H1 (cell line): Measurements from ENCODE around the gene LCNL1. TPM values are rescaled to one million over a fixed set of nuclear protein-coding genes. Genes with fewer than 3 reads are reported as not detected.

Experiments used
- CTCF ChIA-PET: fragments of 300-600 bp; sonication (Branson Sonifier 250); formaldehyde crosslinking; loops from one replicate; lab custom pipeline; 2021; ENCODE audit not compliant: partially characterized antibody; lab: Charles Lee
- POLR2A ChIA-PET: fragments of 300-600 bp; sonication (Branson Sonifier 250); formaldehyde crosslinking; loops from one replicate; lab custom pipeline; 2021; ENCODE audit warnings: inconsistent platforms; ENCODE audit not compliant: partially characterized antibody; lab: Charles Lee
- DNase-seq, 2 experiments: peaks; one replicate each; pipeline versions ENCODE4 v3.0.0 to v3.0.0-alpha.2; 2010 to 2022; ENCODE audit warnings: low spot score in 2 of 2, low read depth in 1 of 2, mixed read lengths in 1 of 2
- FAIRE-seq: peaks from 2 replicates; lab custom pipeline; 2011; peaks lifted over from hg19 to GRCh38; lab: Jason Lieb, UNC
- H2AFZ ChIP-seq: 2 replicates; pipeline ENCODE4 v1.8.1; 2012; ENCODE audit warnings: low read length, inconsistent platforms
- H2AK5ac ChIP-seq: 2 replicates; pipeline ENCODE4 v1.6.1; 2013; ENCODE audit warnings: low read depth, low read length
- H2BK120ac ChIP-seq: replicated peaks from 2 replicates; pipeline ENCODE3; 2013; ENCODE audit warnings: low read depth, low read length, inconsistent platforms
- H2BK12ac ChIP-seq: 2 replicates; pipeline ENCODE4 v1.6.1; 2013; ENCODE audit warnings: low read depth, low read length
- H2BK15ac ChIP-seq: 2 replicates; pipeline ENCODE4 v1.6.1; 2013; ENCODE audit warnings: low read length
- H2BK20ac ChIP-seq: 2 replicates; pipeline ENCODE4 v1.6.1; 2013; ENCODE audit warnings: low read length
- H2BK5ac ChIP-seq: 2 replicates; pipeline ENCODE4 v1.6.1; 2013; ENCODE audit warnings: low read depth, low read length
- H3K14ac ChIP-seq: 2 replicates; pipeline ENCODE4 v1.6.1; 2013; ENCODE audit warnings: inconsistent platforms; ENCODE audit not compliant: insufficient read length
- H3K18ac ChIP-seq: 2 replicates; pipeline ENCODE4 v1.6.1; 2013; ENCODE audit warnings: low read length; ENCODE audit errors: extremely low read depth
- H3K23ac ChIP-seq: 2 replicates; pipeline ENCODE4 v1.6.1; 2013; ENCODE audit warnings: inconsistent platforms; ENCODE audit not compliant: insufficient read length
- H3K23me2 ChIP-seq: 2 replicates; pipeline ENCODE4 v1.6.1; 2013; ENCODE audit warnings: low read depth, low read length
- H3K27ac ChIP-seq: 2 replicates; pipeline ENCODE4 v1.6.1; 2011; ENCODE audit warnings: low read depth, low read length, inconsistent platforms
- H3K27me3 ChIP-seq, 4 experiments: replicated peaks in 1 of 4; 1 replicate in 1 of 4; 2 replicates in 3 of 4; pipeline versions ENCODE4 v1.6.1 to v1.8.1; 2011 to 2013; ENCODE audit warnings: low read length in 3 of 4, mild to moderate bottlenecking in 3 of 4, inconsistent platforms in 2 of 4, mixed read lengths in 2 of 4, moderate library complexity in 1 of 4; ENCODE audit not compliant: control insufficient read depth in 3 of 4, insufficient read depth in 3 of 4; ENCODE audit errors: extremely low read depth in 1 of 4
- H3K36me3 ChIP-seq, 4 experiments: 2 replicates each; pipeline versions ENCODE4 v1.6.1 to v1.8.1; 2011 to 2013; ENCODE audit warnings: mild to moderate bottlenecking in 4 of 4, low read length in 3 of 4, moderate library complexity in 2 of 4, control low read depth in 1 of 4, inconsistent platforms in 1 of 4; ENCODE audit not compliant: insufficient read depth in 4 of 4, control insufficient read depth in 2 of 4
- H3K4ac ChIP-seq: replicated peaks from 2 replicates; pipeline ENCODE3; 2013; ENCODE audit warnings: low read length, low read depth, mixed read lengths, inconsistent platforms; ENCODE audit not compliant: insufficient read length
- H3K4me1 ChIP-seq, 4 experiments: replicated peaks in 1 of 4; 1 replicate in 1 of 4; 2 replicates in 3 of 4; pipeline versions ENCODE4 v1.6.1 to v1.8.1; 2011 to 2013; ENCODE audit warnings: low read length in 3 of 4, inconsistent platforms in 2 of 4, mixed read lengths in 1 of 4; ENCODE audit not compliant: insufficient read depth in 4 of 4, control insufficient read depth in 3 of 4
- H3K4me2 ChIP-seq, 2 experiments: 2 replicates each; pipeline versions ENCODE4 v1.6.1 to v1.8.1; 2011 to 2013; ENCODE audit warnings: low read depth in 2 of 2, low read length in 2 of 2, control low read depth in 1 of 2, inconsistent platforms in 1 of 2, mild to moderate bottlenecking in 1 of 2; ENCODE audit not compliant: insufficient read depth in 1 of 2
- H3K4me3 ChIP-seq, 4 experiments: fragments of 200-600, 300-600 bp in 1 of 4; sonication (generic), shearing (Covaris generic), sonication (Bioruptor Twin) in 1 of 4; 2 replicates each; pipeline versions ENCODE4 v1.5.1 to v1.8.1; 2011 to 2016; ENCODE audit warnings: low read length in 4 of 4, low read depth in 3 of 4, control low read depth in 2 of 4, inconsistent platforms in 2 of 4, mild to moderate bottlenecking in 2 of 4, mixed read lengths in 1 of 4, moderate library complexity in 1 of 4; ENCODE audit not compliant: insufficient read depth in 2 of 4; ENCODE audit errors: extremely low read depth in 1 of 4
- H3K56ac ChIP-seq: replicated peaks from 2 replicates; pipeline ENCODE3; 2013; ENCODE audit warnings: low read depth, mild to moderate bottlenecking, mixed read lengths, low read length, inconsistent platforms; ENCODE audit not compliant: insufficient read length
- H3K79me1 ChIP-seq: 2 replicates; pipeline ENCODE4 v1.6.1; 2013; ENCODE audit warnings: low read depth, low read length, control low read depth
- H3K79me2 ChIP-seq, 2 experiments: 2 replicates each; pipeline versions ENCODE4 v1.6.1 to v1.8.1; 2012 to 2013; ENCODE audit warnings: low read length in 2 of 2, mild to moderate bottlenecking in 2 of 2, inconsistent platforms in 1 of 2; ENCODE audit not compliant: insufficient read depth in 2 of 2, control insufficient read depth in 1 of 2
- H3K9ac ChIP-seq, 4 experiments: replicated peaks in 1 of 4; 1 replicate in 1 of 4; 2 replicates in 3 of 4; pipeline versions ENCODE4 v1.6.1 to v1.8.1; 2011 to 2013; ENCODE audit warnings: low read depth in 3 of 4, low read length in 3 of 4, control low read depth in 2 of 4, mild to moderate bottlenecking in 2 of 4, moderate library complexity in 2 of 4, inconsistent platforms in 1 of 4; ENCODE audit errors: extremely low read depth in 1 of 4
- H3K9me3 ChIP-seq, 2 experiments: 2 replicates each; pipeline versions ENCODE4 v1.6.1 to v1.8.1; 2012 to 2013; ENCODE audit warnings: mild to moderate bottlenecking in 2 of 2, moderate library complexity in 2 of 2, control low read depth in 1 of 2, inconsistent platforms in 1 of 2, low read depth in 1 of 2, low read length in 1 of 2, mixed read lengths in 1 of 2; ENCODE audit not compliant: insufficient read depth in 2 of 2
- H4K20me1 ChIP-seq, 2 experiments: replicated peaks in 1 of 2; 2 replicates each; pipeline versions ENCODE3 to v1.8.1; 2011 to 2013; ENCODE audit warnings: inconsistent platforms in 2 of 2, low read length in 2 of 2, mild to moderate bottlenecking in 1 of 2; ENCODE audit not compliant: insufficient read depth in 2 of 2, control insufficient read depth in 1 of 2
- H4K5ac ChIP-seq: 2 replicates; pipeline ENCODE4 v1.6.1; 2013; ENCODE audit warnings: low read length, low read depth, mixed read lengths, inconsistent platforms; ENCODE audit not compliant: insufficient read length
- H4K8ac ChIP-seq: 2 replicates; pipeline ENCODE4 v1.8.0; 2013; ENCODE audit warnings: mild to moderate bottlenecking, moderate library complexity, low read length, inconsistent platforms; ENCODE audit not compliant: insufficient read depth; ENCODE audit errors: extremely low read depth
- H4K91ac ChIP-seq: replicated peaks from 2 replicates; pipeline ENCODE3; 2013; ENCODE audit warnings: low read length, mixed read lengths, inconsistent platforms; ENCODE audit not compliant: insufficient read length
- RXRA ChIP-seq: IDR thresholded peaks from 2 replicates; pipeline ENCODE4 v1.6.1; 2011; ENCODE audit warnings: low read depth, mild to moderate bottlenecking, low read length, moderate library complexity; ENCODE audit not compliant: insufficient read depth
- WGBS, 2 experiments: shearing (Covaris generic) in 1 of 2; methylation state at CpG; one replicate each; pipeline versions ENCODE4 v1.1.6 to v1.1.7; 2013 to 2015; ENCODE audit warnings: low lambda C conversion rate in 2 of 2, mixed read lengths in 2 of 2, inconsistent platforms in 1 of 2, low coverage in 1 of 2, missing lambda C conversion rate in 1 of 2; ENCODE audit not compliant: insufficient replicate concordance in 2 of 2, insufficient coverage in 1 of 2, insufficient read length in 1 of 2; ENCODE audit errors: extremely low coverage in 1 of 2, missing lambda C conversion rate in 1 of 2; 5-methylcytosine and 5-hydroxymethylcytosine counted together
- polyA plus RNA-seq, 7 experiments: library from polyadenylated mRNA; depleted of rRNA in 3 of 7; stranded (reverse) in 5 of 7; unstranded in 2 of 7; fragments of >200 nt in 5 of 7; fragments of 200-250 nt in 2 of 7; gene quantifications; 1 replicate in 5 of 7; 2 replicates in 1 of 7; 4 replicates in 1 of 7; pipeline versions ENCODE4 v1.2.1 to v1.2.3, GENCODE V29; 2011 to 2013; ENCODE audit warnings: missing spikeins in 2 of 7, mixed read lengths in 2 of 7
- total RNA-seq: library from RNA; stranded (reverse); fragmentation: NEBNext Ultra II Directional; extraction: Animal tissue kit (Norgen Biotek cat#: 25700); gene quantifications from 2 replicates; pipeline ENCODE4 v1.2.1, GENCODE V29; 2021
- TF ChIP-seq, protein P1 (sequence below): IDR thresholded peaks from 2 replicates; pipeline ENCODE4 v1.6.1; 2012; ENCODE audit warnings: inconsistent platforms

The LCNL1 gene
- total and polyA plus RNA-seq, 2 of the 8 experiments (the other 6 are each of a cell fraction or from before 2014, with no cell fraction given), result 0.11 TPM; not detected in 1

DNA sequence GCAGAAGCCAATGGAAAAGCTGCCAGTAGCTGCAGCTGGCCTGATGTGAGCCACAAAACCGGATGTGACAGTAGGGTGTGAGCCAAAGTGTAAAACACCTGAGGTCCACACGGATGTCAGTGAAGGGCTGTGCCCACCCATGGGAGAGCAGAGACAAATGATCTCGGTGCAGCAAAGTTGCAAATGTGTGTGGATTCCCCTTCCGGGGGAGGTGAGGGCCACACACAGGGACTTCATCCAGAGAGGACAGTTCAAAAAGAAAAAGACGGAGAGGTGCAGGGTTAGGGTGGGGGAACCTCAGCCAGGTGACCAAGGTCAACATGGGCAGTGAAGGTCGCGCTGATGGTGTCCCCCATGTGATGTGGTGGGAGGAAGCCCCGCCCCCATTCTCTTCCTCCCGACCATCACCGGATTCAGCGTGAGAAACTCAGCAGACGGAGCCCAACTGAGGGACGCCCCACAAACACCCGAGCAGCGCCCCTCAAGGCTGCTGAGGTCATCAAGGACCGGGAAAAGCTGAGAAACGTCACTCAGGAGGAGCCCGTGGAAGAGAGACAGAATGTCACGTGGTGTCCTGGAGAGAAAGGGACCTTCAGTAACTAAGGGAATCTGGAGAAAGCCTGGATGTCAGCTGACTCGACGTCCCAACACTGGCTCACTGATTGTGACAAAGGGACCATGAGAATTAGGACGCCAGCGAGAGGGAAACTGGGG is 16.9 kb upstream of the LCNL1 start:
- WGBS, 2 experiments, result 63% methylated on average over 23 of the region's 23 CpGs; no CpG with 5 or more reads in 1 of the 2 experiments
- DNase-seq (no peak), FAIRE-seq (no peak)
- Histone ChIP-seq H3K18ac (peak overlapping the region; percentile 78), H4K8ac (no peak overlapping the region), H3K27me3 (no peaks in the 10 kb centered on the region), H3K36me3 (no peaks in the 10 kb centered on the region), H2BK15ac (no peak overlapping the region; the same call in 1 of the 2 replicates), H3K9me3 (no peaks in the 10 kb centered on the region), H3K14ac (no peak overlapping the region), H3K23ac (no peak overlapping the region), H2BK120ac (no peak overlapping the region), H4K20me1 (no peaks in the 10 kb centered on the region), H2AK5ac (no peak overlapping the region), H3K4me3 (no peak overlapping the region), H2BK12ac (peak overlapping the region; percentile 90; the same call in 1 of the 2 replicates), H3K79me2 (no peaks in the 10 kb centered on the region), H3K23me2 (no peaks in the 10 kb centered on the region), H4K91ac (peak overlapping the region; percentile 80), H3K4me1 (peaks cover 0 to 7% (median 5%) of the 10 kb centered on the region in 4 experiments; a peak in 4 of 7 replicates), H3K9ac (0 out of 7 replicates have a peak overlapping the region, but pooled peaks of 1 of the 4 experiments have one; percentile 7), H3K79me1 (no peaks in the 10 kb centered on the region; the same call in 1 of the 2 replicates), H3K27ac (no peak overlapping the region), H3K4me2 (peak overlapping the region; percentile 27 to 38; a peak in 1 of 4 replicates), H4K5ac (peak overlapping the region; percentile 13), H2BK5ac (peak overlapping the region; percentile 63; the same call in 1 of the 2 replicates), H3K56ac (no peak overlapping the region), H2AFZ (peak overlapping the region; percentile 90; the same call in 1 of the 2 replicates), H3K4ac (peak overlapping the region; percentile 65)
- ChIA-PET POLR2A (interaction anchor here (0.6 to 2.4 kb wide), 4 partner anchors 9 to 486 kb away, joined by 3 to 10 read pairs (median 4); no protein-coding TSS in a partner anchor), CTCF (interaction anchor here (0.7 to 9.4 kb wide), 8 partner anchors 10 to 70 kb away, joined by 3 to 38 read pairs (median 4); partner anchors contain the start of genes FUT7 and LCN12)
- no peak for TF ChIP-seq RXRA
- TF ChIP-seq, protein P1, sequence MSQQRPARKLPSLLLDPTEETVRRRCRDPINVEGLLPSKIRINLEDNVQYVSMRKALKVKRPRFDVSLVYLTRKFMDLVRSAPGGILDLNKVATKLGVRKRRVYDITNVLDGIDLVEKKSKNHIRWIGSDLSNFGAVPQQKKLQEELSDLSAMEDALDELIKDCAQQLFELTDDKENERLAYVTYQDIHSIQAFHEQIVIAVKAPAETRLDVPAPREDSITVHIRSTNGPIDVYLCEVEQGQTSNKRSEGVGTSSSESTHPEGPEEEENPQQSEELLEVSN, result peak; percentile 12; the same call in 1 of the 2 replicates
- TF ChIP-seq, all 59 proteins: peak for 1
- H2BK20ac ChIP-seq, result peak overlapping the region; percentile 66; the same call in 1 of the 2 replicates
